Measurements from ENCODE around the gene CDK11B.

Gene CDK11B

GRCh38 chr1:1626207-1627141 lies 32.3 kb downstream of the CDK11B start:
- DNase-seq = no peak

- DNase-seq = no peak
These were observed 33.0 kb downstream of the CDK11B start for GRCh38 chr1:1625824-1626206.

GRCh38 chr1:1625404-1625775 lies 33.4 kb downstream of the CDK11B start:
- DNase-seq = no peak

GRCh38 chr1:1624443-1625403 lies 34.1 kb downstream of the CDK11B start:
- DNase-seq = no peak

- DNase-seq = no peak
These were observed 35.0 kb downstream of the CDK11B start for GRCh38 chr1:1623631-1624442.

GRCh38 chr1:1623181-1623630 lies 35.6 kb downstream of the CDK11B start:
- no peak for DNase-seq

- DNase-seq = no peak
These were observed 36.1 kb downstream of the CDK11B start for GRCh38 chr1:1622788-1623094.

- DNase-seq = no peak
These were observed 36.6 kb downstream of the CDK11B start for GRCh38 chr1:1622010-1622787.

- no peak for DNase-seq
These were observed 37.4 kb downstream of the CDK11B start for GRCh38 chr1:1621173-1622009.

GRCh38 chr1:1620433-1621139 lies 38.2 kb downstream of the CDK11B start:
- no peak for DNase-seq

- peak; percentile 6 to 35 for DNase-seq
These were observed 38.9 kb downstream of the CDK11B start for GRCh38 chr1:1619917-1620361.

- no peak for DNase-seq
These were observed 40.3 kb downstream of the CDK11B start for GRCh38 chr1:1618396-1619068.

- no peak for DNase-seq
These were observed 40.9 kb downstream of the CDK11B start for GRCh38 chr1:1617925-1618324.

- DNase-seq = no peak
These were observed 41.3 kb downstream of the CDK11B start for GRCh38 chr1:1617516-1617915.

- DNase-seq = no peak
These were observed 42.0 kb downstream of the CDK11B start for GRCh38 chr1:1616838-1617237.

- peak; percentile 14 to 58 for DNase-seq
These were observed 42.6 kb downstream of the CDK11B start for GRCh38 chr1:1616045-1616790.

GRCh38 chr1:1615256-1616044 lies 43.4 kb downstream of the CDK11B start, which contains the start of gene MIB2:
Gene MIB2, plus strand, starts transcription at chr1:1615500. Its CDS starts 7,953 bp downstream, at chr1:1623453.
- DNase-seq = peak; percentile 97 to 98

GRCh38 chr1:1614954-1615255 lies 43.9 kb downstream of the CDK11B start:
- DNase-seq = no peak

Data from inflammatory macrophage (primary cell).